Erythroblast (primary cell): ENCODE measurements around the gene TMC3.

Experiments
- GATA1 ChIP-seq: IDR thresholded peaks from 2 replicates; pipeline ENCODE4 v1.6.1; 2011; ENCODE audit warnings: low read depth, mild to moderate bottlenecking, control low read depth, low read length, moderate library complexity
- POLR2A ChIP-seq: IDR thresholded peaks from 2 replicates; pipeline ENCODE4 v1.6.1; 2011; ENCODE audit warnings: mild to moderate bottlenecking, low read length

DNA sequence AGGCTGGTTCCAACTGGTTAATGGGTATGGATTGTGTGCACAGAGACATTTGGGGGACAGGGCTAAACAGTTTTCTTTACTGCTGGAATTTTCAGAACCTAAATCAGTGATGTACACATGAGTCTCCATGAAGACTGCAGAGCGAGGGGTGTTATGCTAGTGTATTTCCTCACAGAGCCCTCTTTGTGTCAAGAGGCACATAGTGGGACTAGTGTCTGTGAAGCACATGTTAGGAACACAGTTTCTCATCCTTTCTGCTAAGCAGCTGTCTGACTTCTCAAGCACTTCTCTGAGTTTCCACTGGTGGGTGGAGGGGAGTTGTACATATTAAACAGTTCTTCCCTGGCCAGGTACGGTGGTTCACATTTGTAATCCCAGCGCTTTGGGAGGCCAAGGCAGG, 40.6 kb downstream of the TMC3 start:
- TF ChIP-seq POLR2A (no peak), GATA1 (no peak)
